ENCODE results near the gene PSMC4. TPM values are rescaled to one million over a fixed set of nuclear protein-coding genes. Genes with fewer than 3 reads are reported as not detected.

The PSMC4 gene
- total RNA-seq, 4 donors from 2014 or later, result 61.9 to 76.6 (median 66.9) TPM

DNA sequence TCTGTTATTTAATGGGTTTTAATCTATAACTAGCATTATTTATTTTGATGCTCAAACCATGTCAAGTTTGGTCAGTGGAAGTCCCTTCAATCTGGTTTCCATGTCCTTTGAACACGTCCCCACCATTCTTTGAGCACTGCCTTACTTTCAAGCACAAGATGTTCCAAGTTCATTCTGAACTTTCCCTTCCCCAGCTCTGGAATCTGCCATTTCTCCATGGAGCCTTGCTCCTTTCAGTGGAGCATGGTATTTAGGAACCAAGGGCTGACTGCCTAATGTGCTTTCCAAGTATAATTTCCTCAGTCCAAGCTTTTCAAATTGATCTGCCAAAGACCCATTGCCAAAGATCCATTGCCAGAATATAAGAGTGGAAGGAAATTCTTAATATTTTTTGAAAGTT lies 24.8 kb downstream of the PSMC4 start:
- TF ChIP-seq, protein P1, sequence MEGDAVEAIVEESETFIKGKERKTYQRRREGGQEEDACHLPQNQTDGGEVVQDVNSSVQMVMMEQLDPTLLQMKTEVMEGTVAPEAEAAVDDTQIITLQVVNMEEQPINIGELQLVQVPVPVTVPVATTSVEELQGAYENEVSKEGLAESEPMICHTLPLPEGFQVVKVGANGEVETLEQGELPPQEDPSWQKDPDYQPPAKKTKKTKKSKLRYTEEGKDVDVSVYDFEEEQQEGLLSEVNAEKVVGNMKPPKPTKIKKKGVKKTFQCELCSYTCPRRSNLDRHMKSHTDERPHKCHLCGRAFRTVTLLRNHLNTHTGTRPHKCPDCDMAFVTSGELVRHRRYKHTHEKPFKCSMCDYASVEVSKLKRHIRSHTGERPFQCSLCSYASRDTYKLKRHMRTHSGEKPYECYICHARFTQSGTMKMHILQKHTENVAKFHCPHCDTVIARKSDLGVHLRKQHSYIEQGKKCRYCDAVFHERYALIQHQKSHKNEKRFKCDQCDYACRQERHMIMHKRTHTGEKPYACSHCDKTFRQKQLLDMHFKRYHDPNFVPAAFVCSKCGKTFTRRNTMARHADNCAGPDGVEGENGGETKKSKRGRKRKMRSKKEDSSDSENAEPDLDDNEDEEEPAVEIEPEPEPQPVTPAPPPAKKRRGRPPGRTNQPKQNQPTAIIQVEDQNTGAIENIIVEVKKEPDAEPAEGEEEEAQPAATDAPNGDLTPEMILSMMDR (IDR thresholded peaks at IDR 0.05; ENCODE audit: low read depth), result no peak

DNA sequence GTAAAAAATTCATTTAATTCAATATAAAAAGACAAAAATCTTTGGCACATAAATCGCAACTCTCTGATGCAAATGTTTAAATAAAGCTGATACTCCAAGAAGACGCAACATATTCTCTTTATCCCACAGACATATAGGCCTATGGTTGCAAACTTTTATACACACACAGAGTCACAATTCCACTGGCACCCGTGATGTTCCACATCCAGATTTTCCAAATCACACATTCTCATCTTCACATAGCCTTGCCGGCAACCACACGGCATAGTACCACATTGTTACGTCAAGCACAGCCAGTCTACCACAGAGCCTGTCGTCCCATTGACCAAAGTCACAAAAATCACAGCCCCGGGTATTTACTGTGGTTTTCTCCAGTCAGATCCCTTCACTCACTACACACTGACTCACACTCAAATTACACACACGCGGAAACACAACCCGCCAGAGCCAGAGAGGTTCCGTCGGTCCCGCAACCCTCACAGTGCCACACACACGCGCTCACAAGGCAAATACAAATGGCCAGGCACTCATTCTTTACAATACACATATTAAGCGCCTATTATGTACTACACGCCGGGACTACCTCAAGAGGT lies 25.3 kb downstream of the PSMC4 start:
- TF ChIP-seq, protein P1 (IDR thresholded peaks at IDR 0.05; ENCODE audit: low read depth), result no peak

- TF ChIP-seq, protein P1 (IDR thresholded peaks at IDR 0.05; ENCODE audit: low read depth), result no peak
Observed at GRCh38 chr19:39996811-39997637, 26.1 kb downstream of the PSMC4 start, which contains the start of gene ZNF546. ZNF546 (plus strand) TSS chr19:39997060; CDS start chr19:39998327, 1,267 bp downstream.

- TF ChIP-seq, protein P1 (IDR thresholded peaks at IDR 0.05; ENCODE audit: low read depth), result no peak
Observed at GRCh38 chr19:39997638-39998216, 26.8 kb downstream of the PSMC4 start.

DNA sequence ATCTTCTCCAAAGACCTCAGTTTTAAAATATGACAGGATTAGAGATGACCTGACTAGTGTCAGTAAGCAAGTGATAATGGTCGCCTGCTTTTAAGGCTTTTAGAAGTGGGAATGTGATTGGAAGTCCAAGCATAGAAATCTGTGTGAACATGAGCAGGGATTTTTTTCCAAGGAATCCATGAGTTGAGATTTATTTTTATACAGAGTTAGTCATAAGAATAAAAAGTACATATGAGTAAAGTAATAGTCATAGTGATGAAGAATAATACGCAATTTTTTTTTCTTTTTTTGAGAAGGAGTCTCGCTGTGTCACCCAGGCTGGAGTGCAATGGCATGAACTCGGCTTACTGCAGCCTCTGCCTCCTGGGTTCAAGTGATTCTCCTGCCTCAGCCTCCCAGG lies 27.5 kb downstream of the PSMC4 start:
- TF ChIP-seq, protein P1 (IDR thresholded peaks at IDR 0.05; ENCODE audit: low read depth), result no peak

GRCh38 chr19:40005691-40006272 lies 34.8 kb downstream of the PSMC4 start:
- TF ChIP-seq, protein P1 (IDR thresholded peaks at IDR 0.05; ENCODE audit: low read depth), result no peak

DNA sequence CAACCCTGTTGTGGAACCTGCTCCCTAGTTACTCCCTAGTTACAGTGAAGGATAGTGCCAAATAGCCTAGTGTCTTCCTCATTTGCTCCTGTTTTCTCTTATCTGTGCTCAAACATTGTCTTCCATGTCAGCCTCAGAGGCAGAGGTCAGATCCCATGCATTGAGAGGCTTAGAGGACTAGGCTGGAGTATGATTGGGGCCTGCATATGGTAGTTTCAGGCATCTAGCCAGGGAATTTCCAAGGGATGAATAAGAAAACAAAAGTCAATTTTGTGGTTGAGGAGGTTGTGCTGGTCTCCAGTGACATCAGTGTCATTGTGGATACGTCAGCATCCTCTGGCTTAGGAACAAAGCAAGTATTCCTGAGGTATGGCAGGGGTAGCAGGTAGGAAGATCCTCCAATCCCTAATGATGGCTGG lies 35.3 kb downstream of the PSMC4 start:
- TF ChIP-seq, protein P1 (IDR thresholded peaks at IDR 0.05; ENCODE audit: low read depth), result no peak

Measured in subcutaneous adipose tissue (tissue), 4 donors.